ENCODE data around the gene SCN9A.

SCN9A gene

GRCh38 chr2:166282154-166282553 is 93.6 kb downstream of the SCN9A start:
- no peak for DNase-seq
- H3K36me3 Mint-ChIP-seq: no peaks in the 10 kb centered on the region
- H3K9me3 Mint-ChIP-seq: no peaks in the 10 kb centered on the region

GRCh38 chr2:166278856-166279255 is 96.9 kb downstream of the SCN9A start:
- Mint-ChIP-seq H3K4me3 (no peak overlapping the region), H3K27me3 (no peaks in the 10 kb centered on the region), H3K36me3 (no peaks in the 10 kb centered on the region), H3K27ac (no peak overlapping the region), H3K9me3 (peaks cover 0 to 1% of the 10 kb centered on the region in 2 donors), H3K4me1 (no peaks in the 10 kb centered on the region)
- DNase-seq (no peak), ATAC-seq (replicated peaks) (no peak)

More at GRCh38 chr2:166282154-166282553, 93.6 kb downstream of the SCN9A start:
- no peak for ATAC-seq (replicated peaks)
- Mint-ChIP-seq H3K27me3 (no peaks in the 10 kb centered on the region), H3K4me3 (no peak overlapping the region), H3K4me1 (no peaks in the 10 kb centered on the region), H3K27ac (no peak overlapping the region)

- no peak overlapping the region for H3K4me3 Mint-ChIP-seq
- no peak overlapping the region for H3K27ac Mint-ChIP-seq
- H3K36me3 Mint-ChIP-seq: no peaks in the 10 kb centered on the region
- DNase-seq (no peak), ATAC-seq (replicated peaks) (no peak)
- H3K27me3 Mint-ChIP-seq: no peaks in the 10 kb centered on the region
- no peaks in the 10 kb centered on the region for H3K4me1 Mint-ChIP-seq
- H3K9me3 Mint-ChIP-seq: no peaks in the 10 kb centered on the region
Measured at GRCh38 chr2:166270376-166270775, 105.4 kb downstream of the SCN9A start.

- H3K36me3 Mint-ChIP-seq: no peaks in the 10 kb centered on the region
- ATAC-seq (replicated peaks) (no peak), DNase-seq (no peak)
- no peaks in the 10 kb centered on the region for H3K4me1 Mint-ChIP-seq
- no peaks in the 10 kb centered on the region for H3K27me3 Mint-ChIP-seq
- H3K27ac Mint-ChIP-seq: no peak overlapping the region
- H3K4me3 Mint-ChIP-seq: no peak overlapping the region
- H3K9me3 Mint-ChIP-seq: no peaks in the 10 kb centered on the region
Measured at GRCh38 chr2:166269322-166269721, 106.4 kb downstream of the SCN9A start.

GRCh38 chr2:166257859-166258258 is 117.9 kb downstream of the SCN9A start:
- Mint-ChIP-seq H3K4me3 (no peak overlapping the region), H3K27ac (no peak overlapping the region), H3K27me3 (no peaks in the 10 kb centered on the region)

GRCh38 chr2:166256896-166257295 is 118.8 kb downstream of the SCN9A start:
- no peaks in the 10 kb centered on the region for H3K9me3 Mint-ChIP-seq
- ATAC-seq (replicated peaks) (no peak), DNase-seq (no peak)
- H3K27me3 Mint-ChIP-seq: no peaks in the 10 kb centered on the region
- H3K4me1 Mint-ChIP-seq: no peaks in the 10 kb centered on the region
- no peaks in the 10 kb centered on the region for H3K36me3 Mint-ChIP-seq
- H3K4me3 Mint-ChIP-seq: no peak overlapping the region
- H3K27ac Mint-ChIP-seq: no peak overlapping the region

More at GRCh38 chr2:166257859-166258258, 117.9 kb downstream of the SCN9A start:
- ATAC-seq (replicated peaks): no peak
- Mint-ChIP-seq H3K9me3 (no peaks in the 10 kb centered on the region), H3K36me3 (no peaks in the 10 kb centered on the region), H3K4me1 (no peaks in the 10 kb centered on the region)
- DNase-seq: no peak

GRCh38 chr2:166249318-166249717 is 126.4 kb downstream of the SCN9A start:
- Mint-ChIP-seq H3K36me3 (no peaks in the 10 kb centered on the region), H3K9me3 (no peaks in the 10 kb centered on the region), H3K4me3 (no peak overlapping the region), H3K27me3 (no peaks in the 10 kb centered on the region), H3K27ac (no peak overlapping the region), H3K4me1 (no peaks in the 10 kb centered on the region)
- ATAC-seq (replicated peaks) (no peak), DNase-seq (no peak)

GRCh38 chr2:166246901-166247300 is 128.8 kb downstream of the SCN9A start:
- no peak for DNase-seq
- Mint-ChIP-seq H3K4me3 (no peak overlapping the region), H3K9me3 (no peaks in the 10 kb centered on the region)

GRCh38 chr2:166242309-166242708 is 133.4 kb downstream of the SCN9A start:
- Mint-ChIP-seq H3K4me1 (no peaks in the 10 kb centered on the region), H3K27me3 (no peaks in the 10 kb centered on the region), H3K4me3 (no peak overlapping the region), H3K9me3 (peaks cover 0 to 2% of the 10 kb centered on the region in 2 donors), H3K36me3 (no peaks in the 10 kb centered on the region), H3K27ac (no peak overlapping the region)
- no peak for DNase-seq
- no peak for ATAC-seq (replicated peaks)

More at GRCh38 chr2:166246901-166247300, 128.8 kb downstream of the SCN9A start:
- Mint-ChIP-seq H3K4me1 (no peaks in the 10 kb centered on the region), H3K36me3 (no peaks in the 10 kb centered on the region), H3K27me3 (no peaks in the 10 kb centered on the region), H3K27ac (no peak overlapping the region)
- ATAC-seq (replicated peaks): no peak

GRCh38 chr2:166240387-166241313 is 135.1 kb downstream of the SCN9A start:
- no peak for DNase-seq
- Mint-ChIP-seq H3K4me3 (no peak overlapping the region), H3K36me3 (no peaks in the 10 kb centered on the region), H3K27me3 (no peaks in the 10 kb centered on the region), H3K27ac (no peak overlapping the region), H3K4me1 (no peaks in the 10 kb centered on the region), H3K9me3 (peaks cover 0 to 2% of the 10 kb centered on the region in 2 donors)
- no peak for ATAC-seq (replicated peaks)

GRCh38 chr2:166239548-166239947 is 136.2 kb downstream of the SCN9A start:
- ATAC-seq (replicated peaks) (no peak), DNase-seq (no peak)
- peaks cover 0 to 2% of the 10 kb centered on the region in 2 donors for H3K9me3 Mint-ChIP-seq
- H3K36me3 Mint-ChIP-seq: no peaks in the 10 kb centered on the region
- no peak overlapping the region for H3K27ac Mint-ChIP-seq
- H3K4me1 Mint-ChIP-seq: no peaks in the 10 kb centered on the region
- no peaks in the 10 kb centered on the region for H3K27me3 Mint-ChIP-seq
- no peak overlapping the region for H3K4me3 Mint-ChIP-seq

GRCh38 chr2:166238176-166238575 is 137.6 kb downstream of the SCN9A start:
- Mint-ChIP-seq H3K36me3 (no peaks in the 10 kb centered on the region), H3K4me3 (no peak overlapping the region), H3K9me3 (peaks cover 0 to 2% of the 10 kb centered on the region in 2 donors), H3K4me1 (no peaks in the 10 kb centered on the region), H3K27ac (no peak overlapping the region), H3K27me3 (no peaks in the 10 kb centered on the region)
- DNase-seq: no peak
- ATAC-seq (replicated peaks): no peak

GRCh38 chr2:166234112-166234846 is 141.5 kb downstream of the SCN9A start:
- Mint-ChIP-seq H3K36me3 (no peaks in the 10 kb centered on the region), H3K27me3 (no peaks in the 10 kb centered on the region), H3K4me1 (no peaks in the 10 kb centered on the region), H3K27ac (no peak overlapping the region), H3K9me3 (peaks cover 0 to 2% of the 10 kb centered on the region in 2 donors), H3K4me3 (no peak overlapping the region)
- DNase-seq (no peak), ATAC-seq (replicated peaks) (no peak)

GRCh38 chr2:166233244-166233643 is 142.5 kb downstream of the SCN9A start:
- DNase-seq (no peak), ATAC-seq (replicated peaks) (no peak)
- no peaks in the 10 kb centered on the region for H3K36me3 Mint-ChIP-seq
- no peaks in the 10 kb centered on the region for H3K4me1 Mint-ChIP-seq
- H3K4me3 Mint-ChIP-seq: no peak overlapping the region
- H3K27me3 Mint-ChIP-seq: no peaks in the 10 kb centered on the region
- H3K9me3 Mint-ChIP-seq: no peaks in the 10 kb centered on the region
- H3K27ac Mint-ChIP-seq: no peak overlapping the region

- H3K27me3 Mint-ChIP-seq: no peaks in the 10 kb centered on the region
- no peaks in the 10 kb centered on the region for H3K9me3 Mint-ChIP-seq
- DNase-seq (no peak), ATAC-seq (replicated peaks) (no peak)
- no peaks in the 10 kb centered on the region for H3K36me3 Mint-ChIP-seq
- H3K4me3 Mint-ChIP-seq: no peak overlapping the region
- no peak overlapping the region for H3K27ac Mint-ChIP-seq
- H3K4me1 Mint-ChIP-seq: no peaks in the 10 kb centered on the region
Measured at GRCh38 chr2:166230724-166231070, 145.0 kb downstream of the SCN9A start.

All from stimulated activated naive B cell treated with anti-CD40 and anti-IgM and Interleukin-4, amounts not matched to agents 10 μg/mL and 1 μg/mL and 100 μg/mL, for 72 hours (primary cell).